Left colon (tissue), 2 donors: ENCODE measurements around the gene ZFP37. TPM values are rescaled to one million over a fixed set of nuclear protein-coding genes. Genes with fewer than 3 reads are reported as not detected.

Experiments used
- ATAC-seq: fragments of 200-7000 bp; cut with Tn5 transposase; one replicate; pipeline ENCODE4 v1.9.1; 2020; ENCODE audit warnings: mild to moderate bottlenecking, moderate library complexity
- DNase-seq, 2 donors: peaks; one replicate each; pipeline ENCODE4 v3.0.0-alpha.2; 2020
- intact Hi-C, 2 donors: fragments of 100-400 bp; cut with DNase I in 1 of 2; cut with micrococcal nuclease in 1 of 2; formaldehyde crosslinking; loops; one replicate each; pipeline versions ENCODE4 v1.11.2 to v1.14.0; 2022; cut with DNase I, micrococcal nuclease
- total RNA-seq, 2 donors: library from RNA; stranded (reverse); fragmentation: NEBNext Ultra II Directional; extraction: Animal tissue kit (Norgen Biotek cat#: 25700); gene quantifications; one replicate each; pipeline ENCODE4 v1.2.1, GENCODE V29; 2021
- donor health status: DM: no; HTN: no; CAD: no.
- donor health status: DM: yes; HTN: yes; CAD: no.

ZFP37 gene
- total RNA-seq, 2 donors from 2014 or later, result 0.52 to 0.67 TPM

DNA sequence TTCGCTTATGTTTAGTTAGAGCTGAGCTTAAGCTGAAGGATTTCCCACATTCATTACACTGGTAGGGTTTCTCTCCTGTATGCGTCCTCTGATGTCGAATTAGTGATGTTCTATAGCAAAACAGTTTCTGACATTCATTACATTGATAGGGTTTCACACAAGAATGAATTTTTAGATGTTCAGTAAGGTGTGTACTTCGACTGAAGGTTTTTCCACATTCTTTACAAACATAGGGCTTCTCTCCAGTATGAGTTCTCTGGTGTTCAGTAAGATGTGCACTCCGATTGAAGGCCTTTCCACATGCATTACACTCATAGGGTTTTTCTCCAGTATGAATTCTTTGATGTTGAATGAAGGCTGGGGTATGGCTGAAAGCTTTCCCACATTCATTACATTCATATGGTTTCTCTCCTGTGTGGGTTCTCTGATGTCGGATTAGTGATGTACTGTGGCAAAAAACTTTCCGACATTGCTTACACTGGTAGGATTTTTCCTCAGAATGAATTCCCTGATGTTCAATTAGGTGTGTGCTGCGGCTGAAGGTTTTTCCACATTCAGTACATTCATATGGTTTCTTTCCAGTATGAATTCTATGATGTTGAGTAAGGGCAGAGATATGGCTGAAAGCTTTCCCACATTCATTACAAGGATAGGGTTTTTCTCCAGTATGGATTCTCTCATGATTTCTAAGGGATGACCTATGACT is 59.1 kb downstream of the ZFP37 start:
- no peak for ATAC-seq
- intact Hi-C loops, result no loop called here

More for the DNA sequence above, 59.1 kb downstream of the ZFP37 start:
- no peak for DNase-seq

Other genes with a start within 250 kb of the ZFP37 start
- gene SLC46A2, start 165.8 kb downstream of the ZFP37 start, total RNA-seq, result not detected
- under 1 TPM; 0.39 to 0.43 TPM for gene ZNF883, start 44.5 kb downstream of the ZFP37 start, total RNA-seq
- 10 to 100 TPM; 25.4 to 26.3 TPM for gene SLC31A2, start 94.3 kb upstream of the ZFP37 start, total RNA-seq
- 10 to 100 TPM; 23.5 to 25.0 TPM for gene FKBP15, start 164.6 kb upstream of the ZFP37 start, total RNA-seq
- 10 to 100 TPM; 34.5 to 55.8 TPM for gene SLC31A1, start 164.8 kb upstream of the ZFP37 start, total RNA-seq
- 10 to 100 TPM; 23.6 to 25.6 TPM for gene CDC26, start 218.8 kb upstream of the ZFP37 start, total RNA-seq
- gene PRPF4, start 218.9 kb upstream of the ZFP37 start, total RNA-seq, result 10 to 100 TPM; 12.0 to 13.6 TPM
- 1 to 10 TPM in 1 of 2 donors, under 1 TPM in 1; 0.85 to 1.3 TPM for gene RNF183, start 246.7 kb upstream of the ZFP37 start, total RNA-seq